GM06990 (cell line): Measurements from ENCODE around the gene HMGXB3.

Experiments
- DNase-seq: peaks from one replicate; pipeline ENCODE4 v3.0.0-alpha.2; 2011; ENCODE audit not compliant: insufficient read length; ENCODE audit errors: extremely low read depth
- H3K27me3 ChIP-seq: replicated peaks from 2 replicates; pipeline ENCODE4 v1.6.0; 2011; ENCODE audit warnings: low read length; ENCODE audit not compliant: control insufficient read depth, insufficient read depth
- H3K36me3 ChIP-seq: 2 replicates; pipeline ENCODE4 v1.5.1; 2011; ENCODE audit warnings: low read length; ENCODE audit not compliant: control insufficient read depth, insufficient read depth
- H3K4me3 ChIP-seq: replicated peaks from 2 replicates; pipeline ENCODE4 v1.5.1; 2011; ENCODE audit warnings: low read depth, mild to moderate bottlenecking, control low read depth, low read length
- TF ChIP-seq, protein P1 (sequence below): IDR thresholded peaks from 2 replicates; pipeline ENCODE4 v1.5.1; 2011; ENCODE audit warnings: low read length, control low read depth, mild to moderate bottlenecking, inconsistent platforms; ENCODE audit not compliant: insufficient read depth, poor library complexity, severe bottlenecking

Gene HMGXB3

DNA sequence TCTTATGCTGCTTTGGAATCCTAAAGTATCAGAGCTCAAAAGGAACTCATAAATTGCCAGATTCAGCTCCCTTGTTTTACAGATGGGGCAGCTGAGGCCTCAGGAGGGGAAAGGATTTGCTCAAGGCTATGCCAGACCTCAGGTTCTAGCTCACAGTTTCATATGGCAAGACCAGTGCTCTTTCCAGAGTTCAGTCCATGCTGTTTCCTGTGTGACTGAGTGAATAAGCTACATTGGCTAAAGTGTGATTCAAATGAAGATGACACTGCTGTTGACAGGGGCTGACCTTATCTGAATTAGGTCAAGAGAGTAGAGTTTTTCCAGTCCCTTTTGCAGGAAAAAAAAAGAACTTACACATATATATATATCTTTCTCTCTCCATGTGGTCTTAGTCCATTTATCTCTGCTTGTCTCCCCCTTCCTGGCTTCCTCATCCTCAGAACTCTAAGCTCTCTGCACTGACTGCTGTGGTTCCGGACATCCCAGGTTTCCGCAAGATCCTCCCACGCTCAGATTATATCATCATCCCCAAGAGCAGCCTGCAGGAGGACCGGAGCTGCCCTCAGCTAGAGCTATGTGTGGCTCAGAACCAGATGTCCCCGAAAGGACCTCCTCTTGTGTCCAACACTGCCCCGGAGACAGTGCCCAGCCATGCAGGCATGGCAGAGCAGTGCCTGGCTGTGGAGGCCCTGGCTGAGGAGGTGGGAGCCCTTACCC lies 9.3 kb downstream of the HMGXB3 start:
- peaks cover 16% of the 10 kb centered on the region for H3K36me3 ChIP-seq
- DNase-seq: no peak
- TF ChIP-seq, protein P1, sequence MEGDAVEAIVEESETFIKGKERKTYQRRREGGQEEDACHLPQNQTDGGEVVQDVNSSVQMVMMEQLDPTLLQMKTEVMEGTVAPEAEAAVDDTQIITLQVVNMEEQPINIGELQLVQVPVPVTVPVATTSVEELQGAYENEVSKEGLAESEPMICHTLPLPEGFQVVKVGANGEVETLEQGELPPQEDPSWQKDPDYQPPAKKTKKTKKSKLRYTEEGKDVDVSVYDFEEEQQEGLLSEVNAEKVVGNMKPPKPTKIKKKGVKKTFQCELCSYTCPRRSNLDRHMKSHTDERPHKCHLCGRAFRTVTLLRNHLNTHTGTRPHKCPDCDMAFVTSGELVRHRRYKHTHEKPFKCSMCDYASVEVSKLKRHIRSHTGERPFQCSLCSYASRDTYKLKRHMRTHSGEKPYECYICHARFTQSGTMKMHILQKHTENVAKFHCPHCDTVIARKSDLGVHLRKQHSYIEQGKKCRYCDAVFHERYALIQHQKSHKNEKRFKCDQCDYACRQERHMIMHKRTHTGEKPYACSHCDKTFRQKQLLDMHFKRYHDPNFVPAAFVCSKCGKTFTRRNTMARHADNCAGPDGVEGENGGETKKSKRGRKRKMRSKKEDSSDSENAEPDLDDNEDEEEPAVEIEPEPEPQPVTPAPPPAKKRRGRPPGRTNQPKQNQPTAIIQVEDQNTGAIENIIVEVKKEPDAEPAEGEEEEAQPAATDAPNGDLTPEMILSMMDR: no peak
- H3K27me3 ChIP-seq: no peaks in the 10 kb centered on the region
- H3K4me3 ChIP-seq: no peak overlapping the region

DNA sequence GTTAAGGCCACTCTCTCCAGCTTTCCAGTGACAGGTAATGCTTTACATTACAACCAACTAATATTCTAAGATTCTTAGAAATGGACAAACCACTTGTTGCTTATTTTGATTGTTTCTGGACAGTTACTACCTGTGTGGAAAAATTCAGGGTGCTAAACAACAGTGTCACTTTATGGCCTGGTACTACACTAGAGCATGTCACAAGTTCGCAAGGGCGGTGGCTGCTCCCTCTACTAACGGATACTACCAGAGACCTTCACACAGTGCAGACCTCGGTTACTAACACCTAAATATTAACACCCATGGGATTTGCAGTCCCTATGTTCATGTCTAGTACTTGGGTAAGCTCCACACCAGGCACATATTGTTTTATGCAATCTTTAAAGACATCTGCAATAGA lies 13.4 kb downstream of the HMGXB3 start:
- Histone ChIP-seq H3K4me3 (no peak overlapping the region), H3K27me3 (no peaks in the 10 kb centered on the region), H3K36me3 (peaks cover 23% of the 10 kb centered on the region)
- no peak for DNase-seq
- TF ChIP-seq, protein P1: no peak

DNA sequence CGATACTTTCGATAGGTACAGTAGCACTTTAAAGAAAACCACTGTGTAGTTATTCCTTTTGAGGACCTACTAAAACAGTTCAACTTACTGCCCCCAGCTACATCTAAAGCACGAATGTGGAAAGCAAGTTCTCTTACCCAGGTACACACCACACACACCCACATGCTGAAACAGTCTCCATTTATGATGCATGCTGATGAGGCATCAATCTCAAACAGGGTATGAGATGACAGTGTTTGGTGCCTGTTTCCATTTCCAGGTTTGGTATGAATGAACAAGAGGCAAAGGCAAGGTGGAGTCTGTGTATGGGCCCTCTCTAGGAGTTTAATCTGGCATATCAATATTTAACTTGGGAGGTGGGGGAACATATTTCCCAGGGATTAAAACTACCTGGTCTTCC lies 13.9 kb downstream of the HMGXB3 start:
- TF ChIP-seq, protein P1: no peak

DNA sequence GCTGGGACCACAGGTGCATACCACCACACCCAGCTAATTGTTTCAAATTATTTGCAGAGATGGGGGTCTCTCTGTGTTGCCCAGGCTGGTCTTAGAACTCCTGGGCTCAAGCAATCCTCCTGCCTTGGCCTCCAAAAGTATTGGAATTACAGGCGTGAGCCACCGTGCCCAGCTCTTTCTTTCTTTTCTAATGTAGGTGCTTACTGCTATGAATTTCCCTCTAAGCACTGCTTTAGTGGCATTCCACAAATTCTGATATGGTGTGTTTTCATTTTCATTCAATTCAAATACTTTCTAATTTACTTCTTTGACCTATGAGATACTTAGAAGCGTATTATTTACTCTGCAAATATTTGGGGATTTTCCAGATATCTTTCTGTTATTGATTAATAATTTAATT lies 14.9 kb downstream of the HMGXB3 start:
- Histone ChIP-seq H3K4me3 (no peak overlapping the region), H3K27me3 (no peaks in the 10 kb centered on the region), H3K36me3 (peaks cover 20% of the 10 kb centered on the region)
- TF ChIP-seq, protein P1: no peak
- DNase-seq: no peak

More for the DNA sequence above, 13.9 kb downstream of the HMGXB3 start:
- Histone ChIP-seq H3K27me3 (no peaks in the 10 kb centered on the region), H3K4me3 (no peak overlapping the region), H3K36me3 (peaks cover 23% of the 10 kb centered on the region)
- DNase-seq: no peak

DNA sequence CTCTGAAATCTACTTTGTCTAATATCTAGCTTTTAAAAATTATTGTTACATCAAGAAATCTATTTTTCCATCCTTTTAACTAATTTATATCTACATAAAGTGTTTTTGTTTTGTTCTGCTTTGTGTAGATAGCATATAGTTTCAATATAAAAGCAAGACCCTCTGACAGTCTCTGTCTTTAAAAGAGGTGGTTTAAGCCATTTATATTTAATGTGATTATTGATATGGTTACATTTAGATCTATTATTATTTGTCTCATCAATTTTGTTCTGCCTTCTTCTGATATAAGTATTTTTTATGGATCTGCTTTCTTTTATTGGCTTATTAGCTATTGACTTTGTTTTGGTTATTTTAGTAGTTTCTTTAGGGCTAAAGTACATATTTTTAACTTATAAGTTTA lies 16.0 kb downstream of the HMGXB3 start:
- Histone ChIP-seq H3K36me3 (peaks cover 22% of the 10 kb centered on the region), H3K4me3 (no peak overlapping the region), H3K27me3 (no peaks in the 10 kb centered on the region)
- TF ChIP-seq, protein P1: no peak
- DNase-seq: no peak
